ENCODE data around the gene ITPRIPL1. TPM values are rescaled to one million over a fixed set of nuclear protein-coding genes. Genes with fewer than 3 reads are reported as not detected.

Gene ITPRIPL1
- total and polyA plus RNA-seq, 2 of the 4 experiments (the other 2 are of a cell fraction): 0.84 to 1.1 TPM

GRCh38 chr2:96353606-96354101 lies 28.5 kb downstream of the ITPRIPL1 start:
- no TSS peak for BruUV-seq (replicated peaks)
- H3K4me3 ChIP-seq (ENCODE audit: insufficient read depth, low read depth, low read length): no peak overlapping the region
- H2BK20ac ChIP-seq (ENCODE audit: low read depth, low read length): no peak overlapping the region
- H3K18ac ChIP-seq (ENCODE audit: low read depth, low read length): no peak overlapping the region
- no peak overlapping the region for H3K4ac ChIP-seq (ENCODE audit: low read depth, low read length)
- H4K8ac ChIP-seq (ENCODE audit: low read depth in 2 of 2, low read length in 2 of 2): no peak overlapping the region
- H3K56ac ChIP-seq (ENCODE audit: extremely low read depth, insufficient read depth, low read length): no peak overlapping the region
- H3K27me3 ChIP-seq (ENCODE audit: control insufficient read depth, insufficient read depth, low read length): no peaks in the 10 kb centered on the region
- ATAC-seq (ENCODE audit: low read depth): no peak
- H3K14ac ChIP-seq (replicated peaks; ENCODE audit: low read depth, low read length): no peak overlapping the region
- H2BK120ac ChIP-seq (ENCODE audit: low read depth, low read length): no peak overlapping the region
- H2BK5ac ChIP-seq (ENCODE audit: low read depth, low read length, poor library complexity, severe bottlenecking): no peak overlapping the region
- no peak overlapping the region for H3K27ac ChIP-seq (ENCODE audit: insufficient read depth, low read length)
- no peaks in the 10 kb centered on the region for H3K79me1 ChIP-seq (ENCODE audit: low read depth in 1 of 2, low read length in 2 of 2)
- WGBS, 2 experiments (ENCODE audit: extremely low coverage in 2 of 2, insufficient read length in 1 of 2): no CpG with 5 or more reads among the region's 4 CpGs
- peak overlapping the region; percentile 38 for H2AFZ ChIP-seq (replicated peaks; ENCODE audit: low read length, poor library complexity)
- no peak overlapping the region for H3K4me2 ChIP-seq (ENCODE audit: low read depth, low read length)
- no peak overlapping the region for H2AK9ac ChIP-seq (replicated peaks; ENCODE audit: low read depth, low read length, poor library complexity)
- no peak for TF ChIP-seq FOS (IDR thresholded peaks at IDR 0.05; ENCODE audit: low read depth, low read length)
- TF ChIP-seq BHLHE40 (IDR thresholded peaks at IDR 0.05; ENCODE audit: low read depth, low read length): no peak
- no peak for TF ChIP-seq NFE2L2 (IDR thresholded peaks at IDR 0.05; ENCODE audit: low read depth, low read length)
- no peak for TF ChIP-seq POLR2A (IDR thresholded peaks at IDR 0.05; ENCODE audit: low read depth, low read length)
- TF ChIP-seq RFX5 (IDR thresholded peaks at IDR 0.05; ENCODE audit: low read depth, low read length): no peak
- TF ChIP-seq CEBPB (IDR thresholded peaks at IDR 0.05; ENCODE audit: low read depth, low read length): no peak
- TF ChIP-seq MAZ (IDR thresholded peaks at IDR 0.05; ENCODE audit: borderline replicate concordance, low read depth, low read length): no peak
- no peak for TF ChIP-seq RCOR1 (IDR thresholded peaks at IDR 0.05; ENCODE audit: insufficient replicate concordance, low read length)
- TF ChIP-seq, protein P1, sequence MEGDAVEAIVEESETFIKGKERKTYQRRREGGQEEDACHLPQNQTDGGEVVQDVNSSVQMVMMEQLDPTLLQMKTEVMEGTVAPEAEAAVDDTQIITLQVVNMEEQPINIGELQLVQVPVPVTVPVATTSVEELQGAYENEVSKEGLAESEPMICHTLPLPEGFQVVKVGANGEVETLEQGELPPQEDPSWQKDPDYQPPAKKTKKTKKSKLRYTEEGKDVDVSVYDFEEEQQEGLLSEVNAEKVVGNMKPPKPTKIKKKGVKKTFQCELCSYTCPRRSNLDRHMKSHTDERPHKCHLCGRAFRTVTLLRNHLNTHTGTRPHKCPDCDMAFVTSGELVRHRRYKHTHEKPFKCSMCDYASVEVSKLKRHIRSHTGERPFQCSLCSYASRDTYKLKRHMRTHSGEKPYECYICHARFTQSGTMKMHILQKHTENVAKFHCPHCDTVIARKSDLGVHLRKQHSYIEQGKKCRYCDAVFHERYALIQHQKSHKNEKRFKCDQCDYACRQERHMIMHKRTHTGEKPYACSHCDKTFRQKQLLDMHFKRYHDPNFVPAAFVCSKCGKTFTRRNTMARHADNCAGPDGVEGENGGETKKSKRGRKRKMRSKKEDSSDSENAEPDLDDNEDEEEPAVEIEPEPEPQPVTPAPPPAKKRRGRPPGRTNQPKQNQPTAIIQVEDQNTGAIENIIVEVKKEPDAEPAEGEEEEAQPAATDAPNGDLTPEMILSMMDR (conservative IDR thresholded peaks at IDR 0.05; ENCODE audit: low read depth, low read length): no peak
- no peak for TF ChIP-seq SMC3 (IDR thresholded peaks at IDR 0.05; ENCODE audit: low read depth, low read length)
- no peak for TF ChIP-seq MXI1 (IDR thresholded peaks at IDR 0.05; ENCODE audit: borderline replicate concordance, low read depth, low read length)
- H3K9me1 ChIP-seq (ENCODE audit: insufficient read depth, low read length): no peaks in the 10 kb centered on the region; the same call in 1 of the 2 replicates
- no peak overlapping the region for H2AK5ac ChIP-seq (ENCODE audit: low read depth, low read length)
- H3K4me1 ChIP-seq (ENCODE audit: control insufficient read depth, insufficient read depth, low read length): no peaks in the 10 kb centered on the region
- H3K23ac ChIP-seq (ENCODE audit: low read depth, low read length): no peak overlapping the region
- no peak overlapping the region for H2BK15ac ChIP-seq (ENCODE audit: low read depth, low read length)
- in situ Hi-C loops (cut with MboI; ENCODE audit: low sequenced_read_pairs) (no loop called here), dilution Hi-C loops (cut with HindIII; ENCODE audit: low sequenced_read_pairs, unreplicated experiment) (no loop called here), intact Hi-C loops (cut with micrococcal nuclease) (no loop called here)
- no peak overlapping the region for H3K9ac ChIP-seq (ENCODE audit: low read depth, low read length)
- no peaks in the 10 kb centered on the region for H3K9me3 ChIP-seq (ENCODE audit: control insufficient read depth, insufficient read depth, low read length)
- ChIA-PET POLR2A (ENCODE audit: unreplicated experiment) (no interaction called here), CTCF (no interaction called here)
- peaks cover 7% of the 10 kb centered on the region for H3K36me3 ChIP-seq (ENCODE audit: control insufficient read depth, insufficient read depth, low read length)
- H4K91ac ChIP-seq (ENCODE audit: insufficient read depth, low read depth, low read length): no peak overlapping the region
- no peaks in the 10 kb centered on the region for H4K20me1 ChIP-seq (ENCODE audit: insufficient read depth, low read length)
- no peak overlapping the region for H4K5ac ChIP-seq (ENCODE audit: low read depth, low read length)
- DNase-seq: no peak
